Measurements from ENCODE around the gene LRRC66. TPM values are rescaled to one million over a fixed set of nuclear protein-coding genes. Genes with fewer than 3 reads are reported as not detected.
A peak's percentile ranks its signal among the peaks of the same experiment; 100 is the strongest.

Gene LRRC66
- total and polyA plus RNA-seq, 2 of the 13 experiments (the other 11 are each of a cell fraction or from before 2014, with no cell fraction given), result not detected

- TF ChIP-seq MTA1 (CRISPR knock-in tag; IDR thresholded peaks at IDR 0.05; ENCODE audit: borderline replicate concordance) (peak; percentile 78; the same call in 1 of the 2 replicates), TAF1 (CRISPR knock-in tag; IDR thresholded peaks at IDR 0.05) (no peak), AKNA (CRISPR knock-in tag; IDR thresholded peaks at IDR 0.05; ENCODE audit: borderline replicate concordance) (no peak), NPAS2 (CRISPR knock-in tag; IDR thresholded peaks at IDR 0.05; ENCODE audit: borderline replicate concordance) (no peak), ZNF776 (CRISPR knock-in tag; IDR thresholded peaks at IDR 0.05) (0 out of 2 replicates have a peak, but pooled peaks have one; percentile 7), AGO1 (IDR thresholded peaks at IDR 0.05; ENCODE audit: low read depth, low read length, poor library complexity, severe bottlenecking) (no peak), MYNN (CRISPR knock-in tag; IDR thresholded peaks at IDR 0.05; ENCODE audit: low read depth) (no peak), FOXP1 (IDR thresholded peaks at IDR 0.05) (no peak), FOXP1 (CRISPR knock-in tag; IDR thresholded peaks at IDR 0.05) (no peak), SP1 (IDR thresholded peaks at IDR 0.05) (no peak), SP1 (CRISPR knock-in tag; IDR thresholded peaks at IDR 0.05) (no peak), MTF1 (CRISPR knock-in tag; IDR thresholded peaks at IDR 0.05) (no peak)
- TF ChIP-seq, protein P1, sequence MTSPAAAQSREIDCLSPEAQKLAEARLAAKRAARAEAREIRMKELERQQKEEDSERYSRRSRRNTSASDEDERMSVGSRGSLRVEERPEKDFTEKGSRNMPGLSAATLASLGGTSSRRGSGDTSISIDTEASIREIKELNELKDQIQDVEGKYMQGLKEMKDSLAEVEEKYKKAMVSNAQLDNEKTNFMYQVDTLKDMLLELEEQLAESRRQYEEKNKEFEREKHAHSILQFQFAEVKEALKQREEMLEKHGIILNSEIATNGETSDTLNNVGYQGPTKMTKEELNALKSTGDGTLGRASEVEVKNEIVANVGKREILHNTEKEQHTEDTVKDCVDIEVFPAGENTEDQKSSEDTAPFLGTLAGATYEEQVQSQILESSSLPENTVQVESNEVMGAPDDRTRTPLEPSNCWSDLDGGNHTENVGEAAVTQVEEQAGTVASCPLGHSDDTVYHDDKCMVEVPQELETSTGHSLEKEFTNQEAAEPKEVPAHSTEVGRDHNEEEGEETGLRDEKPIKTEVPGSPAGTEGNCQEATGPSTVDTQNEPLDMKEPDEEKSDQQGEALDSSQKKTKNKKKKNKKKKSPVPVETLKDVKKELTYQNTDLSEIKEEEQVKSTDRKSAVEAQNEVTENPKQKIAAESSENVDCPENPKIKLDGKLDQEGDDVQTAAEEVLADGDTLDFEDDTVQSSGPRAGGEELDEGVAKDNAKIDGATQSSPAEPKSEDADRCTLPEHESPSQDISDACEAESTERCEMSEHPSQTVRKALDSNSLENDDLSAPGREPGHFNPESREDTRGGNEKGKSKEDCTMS (CRISPR knock-in tag; conservative IDR thresholded peaks at IDR 0.05), result no peak
Observed at GRCh38 chr4:52051213-52051614, 31.1 kb upstream of the LRRC66 start, which contains the start of gene SPATA18 (continued).

Measured in HepG2 (cell line).